ENCODE results near the gene NUB1. TPM values are rescaled to one million over a fixed set of nuclear protein-coding genes. Genes with fewer than 3 reads are reported as not detected.

NUB1 gene
- total RNA-seq, 2 donors from 2014 or later, result 42.3 to 55.2 TPM

DNA sequence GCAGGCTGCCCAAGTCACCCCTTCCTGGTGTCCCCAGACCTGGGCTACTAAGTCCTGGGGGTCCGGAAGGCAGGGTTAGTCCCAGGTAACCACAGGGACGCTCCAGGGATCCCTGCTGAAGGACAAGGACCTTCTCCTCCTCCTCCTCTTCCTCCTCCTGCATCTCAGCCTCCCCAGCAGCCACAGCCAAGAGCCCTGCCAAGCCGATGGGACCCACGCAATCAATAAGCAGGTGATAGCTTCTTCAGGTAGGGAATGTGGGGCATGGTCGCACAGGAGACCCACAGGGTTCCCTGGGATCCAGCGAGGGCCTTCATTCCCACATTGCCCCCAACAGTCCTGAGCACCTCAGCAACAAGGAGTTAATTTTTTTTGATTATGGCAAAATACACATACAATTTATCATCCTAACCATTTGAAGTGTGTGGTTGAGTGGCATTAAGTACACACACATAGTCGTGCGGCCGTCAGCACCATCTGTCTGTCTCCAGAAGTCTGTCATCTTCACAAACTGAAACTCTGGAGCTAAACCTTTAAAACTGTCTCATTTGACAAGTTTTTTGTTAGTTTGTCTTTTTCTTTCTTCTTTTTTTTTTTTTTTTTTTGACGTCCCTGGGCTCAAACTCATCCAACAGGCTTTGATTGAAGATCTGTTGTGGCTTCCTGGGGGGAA lies 86.2 kb downstream of the NUB1 start:
- TF ChIP-seq, protein P1, sequence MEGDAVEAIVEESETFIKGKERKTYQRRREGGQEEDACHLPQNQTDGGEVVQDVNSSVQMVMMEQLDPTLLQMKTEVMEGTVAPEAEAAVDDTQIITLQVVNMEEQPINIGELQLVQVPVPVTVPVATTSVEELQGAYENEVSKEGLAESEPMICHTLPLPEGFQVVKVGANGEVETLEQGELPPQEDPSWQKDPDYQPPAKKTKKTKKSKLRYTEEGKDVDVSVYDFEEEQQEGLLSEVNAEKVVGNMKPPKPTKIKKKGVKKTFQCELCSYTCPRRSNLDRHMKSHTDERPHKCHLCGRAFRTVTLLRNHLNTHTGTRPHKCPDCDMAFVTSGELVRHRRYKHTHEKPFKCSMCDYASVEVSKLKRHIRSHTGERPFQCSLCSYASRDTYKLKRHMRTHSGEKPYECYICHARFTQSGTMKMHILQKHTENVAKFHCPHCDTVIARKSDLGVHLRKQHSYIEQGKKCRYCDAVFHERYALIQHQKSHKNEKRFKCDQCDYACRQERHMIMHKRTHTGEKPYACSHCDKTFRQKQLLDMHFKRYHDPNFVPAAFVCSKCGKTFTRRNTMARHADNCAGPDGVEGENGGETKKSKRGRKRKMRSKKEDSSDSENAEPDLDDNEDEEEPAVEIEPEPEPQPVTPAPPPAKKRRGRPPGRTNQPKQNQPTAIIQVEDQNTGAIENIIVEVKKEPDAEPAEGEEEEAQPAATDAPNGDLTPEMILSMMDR (IDR thresholded peaks at IDR 0.05), result no peak
- no peaks in the 10 kb centered on the region for H3K27me3 ChIP-seq
- no peak for DNase-seq
- no peaks in the 10 kb centered on the region for H3K4me1 ChIP-seq
- no peak overlapping the region for H3K4me3 ChIP-seq
- no peaks in the 10 kb centered on the region for H3K36me3 ChIP-seq
- peak overlapping the region in 1 of 2 donors; percentile 28 for H3K9ac ChIP-seq (ENCODE audit: low read depth in 2 of 2, low read length in 2 of 2)
- intact Hi-C loops (cut with DNase I), result no loop called here
- no peaks in the 10 kb centered on the region for H3K9me3 ChIP-seq
- H3K27ac ChIP-seq, result no peak overlapping the region

Other genes with a start within 250 kb of the NUB1 start
- not detected for gene GBX1, start 174.1 kb upstream of the NUB1 start, total RNA-seq
- not detected for gene ASB10, start 154.6 kb upstream of the NUB1 start, total RNA-seq
- gene H2BK1, start 131.3 kb upstream of the NUB1 start, total RNA-seq, result not detected
- 10 to 100 TPM; 25.6 to 38.3 TPM for gene ABCF2, start 114.6 kb upstream of the NUB1 start, total RNA-seq
- 10 to 100 TPM; 36.2 to 42.7 TPM for gene CHPF2, start 109.3 kb upstream of the NUB1 start, total RNA-seq
- 1 to 10 TPM; 4.3 to 6.7 TPM for gene SMARCD3, start 93.1 kb upstream of the NUB1 start, total RNA-seq
- 1 to 10 TPM in 1 of 2 donors, not detected in 1; 1.2 TPM for gene WDR86, start 68.2 kb downstream of the NUB1 start, total RNA-seq
- gene CRYGN, start 98.3 kb downstream of the NUB1 start, total RNA-seq, result not detected
- 10 to 100 TPM; 66.8 to 67.6 TPM for gene RHEB, start 178.1 kb downstream of the NUB1 start, total RNA-seq